Measurements from ENCODE around the gene RNPEPL1.

RNPEPL1 gene

DNA sequence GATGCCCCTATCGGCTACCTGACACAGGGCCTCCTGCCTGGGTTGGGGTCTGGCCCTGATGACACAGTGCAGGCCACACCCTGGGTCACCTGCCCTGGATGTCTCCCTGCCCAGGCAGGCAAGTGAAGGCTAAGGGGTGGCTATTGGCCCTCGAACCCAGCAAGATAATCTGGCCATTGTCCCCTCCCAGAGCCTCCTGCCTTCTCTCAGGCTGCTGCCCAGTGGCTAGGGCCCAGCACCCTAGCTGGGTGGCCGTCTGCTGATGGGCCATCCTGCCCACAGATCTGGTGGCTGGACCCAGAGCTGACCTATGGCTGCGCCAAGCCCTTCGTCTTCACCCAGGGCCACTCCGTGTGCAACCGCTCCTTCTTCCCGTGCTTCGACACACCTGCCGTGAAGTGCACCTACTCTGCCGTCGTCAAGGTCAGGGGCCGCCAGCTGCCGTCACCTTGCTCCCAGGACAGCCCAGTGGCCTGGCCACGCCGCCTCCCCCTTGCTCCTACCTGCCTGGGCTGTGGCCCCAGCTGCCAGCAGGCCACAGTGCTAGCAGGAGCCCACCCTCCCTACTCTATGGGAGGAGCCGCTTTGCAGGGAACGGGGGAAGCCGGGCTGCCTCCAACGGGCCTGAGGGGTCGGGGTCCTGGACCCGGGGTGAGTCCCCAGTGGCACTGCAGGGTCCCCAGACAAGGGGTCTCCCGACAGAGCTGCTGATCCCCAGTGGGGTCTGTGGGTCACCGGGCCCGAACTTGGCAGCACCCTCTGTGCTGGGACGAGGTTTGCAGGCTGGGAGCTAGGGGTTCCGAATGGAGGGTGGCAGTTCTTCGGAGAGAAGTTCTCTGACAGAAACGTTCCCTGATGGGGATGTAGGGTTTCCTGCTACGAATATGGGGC, 4.1 kb downstream of the RNPEPL1 start:
- Histone ChIP-seq H3K4me3 (replicated peaks; ENCODE audit: insufficient read depth, low read length) (no peak overlapping the region), H3K27ac (replicated peaks) (no peak overlapping the region), H3K27me3 (ENCODE audit: insufficient read depth, poor library complexity, severe bottlenecking) (no peaks in the 10 kb centered on the region)
- DNase-seq (ENCODE audit: low read depth in 1 of 2, low spot score in 1 of 2): no peak
- TF ChIP-seq REST (IDR thresholded peaks at IDR 0.05; ENCODE audit: insufficient replicate concordance, low read depth): no peak
- TF ChIP-seq CTCF (IDR thresholded peaks at IDR 0.05; ENCODE audit: insufficient read depth, low read length): no peak
- TF ChIP-seq SPI1 (IDR thresholded peaks at IDR 0.05; ENCODE audit: borderline replicate concordance, low read depth): no peak
- TF ChIP-seq GABPA (IDR thresholded peaks at IDR 0.05; ENCODE audit: low read depth): no peak
- TF ChIP-seq POLR2AphosphoS5 (IDR thresholded peaks at IDR 0.05; ENCODE audit: low read depth): no peak

- TF ChIP-seq GABPA (IDR thresholded peaks at IDR 0.05; ENCODE audit: low read depth) (no peak), SPI1 (IDR thresholded peaks at IDR 0.05; ENCODE audit: borderline replicate concordance, low read depth) (no peak), POLR2AphosphoS5 (IDR thresholded peaks at IDR 0.05; ENCODE audit: low read depth) (no peak), CTCF (IDR thresholded peaks at IDR 0.05; ENCODE audit: insufficient read depth, low read length) (no peak), REST (IDR thresholded peaks at IDR 0.05; ENCODE audit: insufficient replicate concordance, low read depth) (no peak)
- Histone ChIP-seq H3K27ac (replicated peaks) (no peak overlapping the region), H3K27me3 (ENCODE audit: insufficient read depth, poor library complexity, severe bottlenecking) (no peaks in the 10 kb centered on the region), H3K4me3 (replicated peaks; ENCODE audit: insufficient read depth, low read length) (no peak overlapping the region)
- no peak for DNase-seq (ENCODE audit: low read depth in 1 of 2, low spot score in 1 of 2)
Measured at GRCh38 chr2:240573071-240573515, 4.8 kb downstream of the RNPEPL1 start.

GRCh38 chr2:240573516-240574385, 5.5 kb downstream of the RNPEPL1 start:
- Histone ChIP-seq H3K27me3 (ENCODE audit: insufficient read depth, poor library complexity, severe bottlenecking) (no peaks in the 10 kb centered on the region), H3K27ac (replicated peaks) (no peak overlapping the region), H3K4me3 (replicated peaks; ENCODE audit: insufficient read depth, low read length) (no peak overlapping the region)
- TF ChIP-seq REST (IDR thresholded peaks at IDR 0.05; ENCODE audit: insufficient replicate concordance, low read depth): no peak
- no peak for TF ChIP-seq CTCF (IDR thresholded peaks at IDR 0.05; ENCODE audit: insufficient read depth, low read length)
- no peak for TF ChIP-seq GABPA (IDR thresholded peaks at IDR 0.05; ENCODE audit: low read depth)
- TF ChIP-seq POLR2AphosphoS5 (IDR thresholded peaks at IDR 0.05; ENCODE audit: low read depth): no peak
- no peak for TF ChIP-seq SPI1 (IDR thresholded peaks at IDR 0.05; ENCODE audit: borderline replicate concordance, low read depth)
- DNase-seq (ENCODE audit: low read depth in 1 of 2, low spot score in 1 of 2): no peak

Measured in HL-60 (cell line).